ENCODE results near the gene TBL2.
"Not testable (repeated sequence)": the region's sequence is repeated elsewhere in the genome, so short reads cannot be mapped to it uniquely, and the experiment has no call there.

Gene TBL2

DNA sequence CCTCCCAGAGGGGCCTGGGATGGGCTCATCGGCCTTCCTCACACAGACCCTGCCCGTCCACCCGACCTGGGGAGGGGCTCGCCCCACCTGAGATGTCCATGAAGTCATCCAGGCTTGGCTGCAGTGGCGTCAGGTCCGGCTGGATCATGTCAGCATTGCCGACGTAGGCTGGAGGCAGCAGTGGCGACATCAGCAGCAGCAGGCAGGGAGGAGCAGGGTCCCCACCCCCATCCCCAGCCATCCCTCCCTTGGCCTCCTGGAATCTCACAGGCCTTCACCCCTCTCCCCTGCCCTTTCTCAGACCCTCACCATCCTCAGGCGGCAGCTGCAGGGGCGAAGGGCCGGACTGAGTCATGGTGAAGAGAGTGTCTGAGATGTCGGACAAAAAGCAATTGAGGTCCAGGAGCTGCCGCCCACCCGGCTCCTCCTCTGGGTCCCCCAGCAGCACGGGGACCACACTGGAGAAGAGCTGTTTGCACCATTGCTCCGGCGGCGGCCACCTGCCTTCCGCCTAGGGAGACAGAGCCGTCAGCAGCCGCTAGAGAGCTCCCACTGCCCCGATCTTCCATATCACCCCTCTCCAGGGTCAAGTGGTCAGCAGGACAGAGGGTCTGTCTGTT is 27.3 kb upstream of the TBL2 start:
- no peak for DNase-seq

DNA sequence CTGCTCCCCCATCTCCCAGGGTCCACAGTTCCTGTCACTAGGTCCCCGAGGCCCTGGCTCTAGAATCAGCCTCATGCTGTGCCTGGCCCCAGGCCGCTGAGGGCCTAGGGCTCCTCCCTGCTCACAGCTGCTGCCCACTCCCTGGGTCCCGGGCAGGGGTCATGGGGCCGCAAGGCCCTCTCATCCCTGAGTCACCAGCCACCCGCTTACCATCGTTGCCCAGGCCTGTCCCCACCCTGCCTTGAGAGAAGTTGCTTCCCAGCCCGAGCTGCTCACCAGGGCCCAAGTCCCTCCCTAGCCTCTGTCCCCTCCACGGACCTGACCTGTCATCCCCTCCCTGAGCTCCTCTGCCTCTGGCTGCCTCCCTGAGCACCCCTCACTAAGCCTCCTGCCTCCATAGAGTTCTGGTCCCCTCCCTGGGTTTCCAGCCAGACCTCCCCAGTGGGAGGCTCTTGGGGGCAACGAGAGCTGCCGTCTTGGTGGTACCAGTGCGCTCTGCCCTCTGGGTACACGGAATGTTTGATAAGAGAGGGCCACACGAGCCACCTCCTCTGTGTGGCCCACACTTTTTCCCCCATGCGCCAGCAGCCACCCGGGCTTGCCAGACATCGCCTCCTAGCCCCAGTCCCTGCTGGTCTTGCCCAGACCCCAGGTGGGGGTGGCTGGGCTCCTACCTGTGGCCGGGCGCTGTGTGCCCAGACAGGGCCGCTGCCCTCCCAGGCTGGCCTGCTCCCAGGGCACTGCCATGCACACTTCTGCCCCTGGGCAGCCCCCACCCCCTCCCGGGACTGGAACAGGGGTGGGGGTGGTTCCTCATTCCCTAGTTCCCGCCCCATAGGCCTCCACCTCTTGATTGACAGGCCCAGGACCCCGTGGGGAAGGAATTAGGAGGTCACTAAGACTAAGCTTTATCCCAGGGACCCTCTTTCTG is 24.6 kb upstream of the TBL2 start:
- no peak for DNase-seq

DNA sequence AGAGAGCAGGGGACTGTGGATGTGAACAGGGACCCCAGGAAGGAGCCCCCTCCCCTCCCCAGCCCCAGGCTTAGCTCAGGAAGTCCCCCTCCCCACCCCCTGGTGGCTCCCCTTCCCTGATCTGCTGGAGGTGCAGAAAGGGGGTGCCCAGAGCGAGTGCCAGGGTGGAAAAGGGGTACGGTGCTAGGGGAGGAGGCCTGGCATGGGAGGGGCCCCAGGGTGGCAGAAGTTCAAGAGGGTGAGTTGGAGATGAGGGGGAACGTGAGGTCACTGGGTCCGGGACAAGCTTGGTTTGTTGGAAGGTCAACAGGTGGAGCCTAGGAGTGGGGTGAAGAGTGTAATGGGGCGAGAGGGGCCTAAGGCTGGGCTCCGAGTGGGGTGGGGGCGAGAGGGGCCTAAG is 21.5 kb upstream of the TBL2 start:
- DNase-seq = no peak

DNA sequence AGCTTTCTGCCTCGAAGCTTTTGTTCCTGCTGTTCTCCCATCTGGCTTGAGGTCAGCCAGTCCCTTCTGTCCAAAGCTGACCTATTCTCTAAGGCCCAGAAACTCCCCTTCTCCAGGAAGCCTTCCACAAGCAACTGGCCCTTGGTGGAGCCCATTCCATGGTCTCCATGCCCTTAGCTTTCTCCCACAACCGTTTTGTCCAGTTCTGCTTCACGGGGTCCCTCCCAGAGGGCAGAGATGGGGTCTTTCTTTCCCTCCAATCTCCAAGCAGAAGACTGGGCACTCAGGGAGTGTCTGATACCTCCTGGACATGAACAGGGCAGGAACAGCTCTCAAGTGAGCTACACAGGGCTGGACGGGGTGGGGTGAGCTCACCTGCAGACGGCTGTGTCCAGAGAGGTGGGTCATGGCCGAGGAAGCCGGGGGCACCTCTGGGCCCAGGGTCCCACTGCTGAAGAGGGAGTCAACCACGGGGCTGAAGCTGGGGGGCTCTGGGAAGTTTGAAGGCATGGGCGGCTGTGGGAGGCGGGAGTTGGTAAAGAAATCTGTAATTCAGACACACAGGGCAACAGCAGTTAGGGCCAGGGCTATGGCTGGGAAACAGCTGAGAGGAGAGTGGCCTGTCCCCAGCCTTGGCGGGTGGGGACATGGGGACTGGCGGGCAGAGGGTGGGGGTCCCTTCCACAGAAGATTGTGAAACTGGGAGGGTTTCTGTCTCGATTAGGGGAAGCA is 20.9 kb upstream of the TBL2 start:
- no peak for DNase-seq

DNA sequence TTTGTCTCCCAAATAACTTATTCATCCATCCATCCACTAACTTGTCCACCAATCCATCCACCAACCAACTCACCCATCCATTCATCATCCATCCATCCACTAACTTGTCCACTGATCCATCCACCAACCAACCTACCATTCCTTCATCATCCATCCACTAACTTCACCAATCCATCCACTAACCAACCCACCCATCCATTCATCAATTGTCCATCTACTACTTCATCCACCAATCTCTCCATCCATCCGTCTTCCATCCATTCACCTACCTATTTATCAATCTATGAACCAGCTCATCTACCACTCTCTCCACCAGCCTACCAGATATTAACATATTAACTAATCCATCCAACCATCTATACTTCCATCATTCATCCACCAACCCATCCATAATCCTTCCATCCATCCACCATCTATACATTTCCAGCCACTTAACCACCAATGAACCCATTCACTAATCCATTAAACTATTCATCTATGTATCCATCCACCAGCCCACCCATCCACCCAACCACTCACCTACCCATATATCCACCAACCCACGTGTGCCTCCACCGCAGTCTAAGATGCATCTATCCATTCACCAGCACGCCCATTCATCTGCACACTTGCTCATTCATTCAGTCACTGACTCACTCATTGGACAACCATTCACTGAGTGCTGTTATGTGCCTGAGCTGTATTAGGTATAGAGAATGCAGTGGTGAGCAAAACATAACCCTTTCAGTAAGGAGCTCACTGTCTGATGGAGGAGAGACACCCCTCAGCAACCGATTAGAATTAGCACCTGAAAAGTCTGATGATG is 19.8 kb upstream of the TBL2 start:
- no peak for DNase-seq

DNA sequence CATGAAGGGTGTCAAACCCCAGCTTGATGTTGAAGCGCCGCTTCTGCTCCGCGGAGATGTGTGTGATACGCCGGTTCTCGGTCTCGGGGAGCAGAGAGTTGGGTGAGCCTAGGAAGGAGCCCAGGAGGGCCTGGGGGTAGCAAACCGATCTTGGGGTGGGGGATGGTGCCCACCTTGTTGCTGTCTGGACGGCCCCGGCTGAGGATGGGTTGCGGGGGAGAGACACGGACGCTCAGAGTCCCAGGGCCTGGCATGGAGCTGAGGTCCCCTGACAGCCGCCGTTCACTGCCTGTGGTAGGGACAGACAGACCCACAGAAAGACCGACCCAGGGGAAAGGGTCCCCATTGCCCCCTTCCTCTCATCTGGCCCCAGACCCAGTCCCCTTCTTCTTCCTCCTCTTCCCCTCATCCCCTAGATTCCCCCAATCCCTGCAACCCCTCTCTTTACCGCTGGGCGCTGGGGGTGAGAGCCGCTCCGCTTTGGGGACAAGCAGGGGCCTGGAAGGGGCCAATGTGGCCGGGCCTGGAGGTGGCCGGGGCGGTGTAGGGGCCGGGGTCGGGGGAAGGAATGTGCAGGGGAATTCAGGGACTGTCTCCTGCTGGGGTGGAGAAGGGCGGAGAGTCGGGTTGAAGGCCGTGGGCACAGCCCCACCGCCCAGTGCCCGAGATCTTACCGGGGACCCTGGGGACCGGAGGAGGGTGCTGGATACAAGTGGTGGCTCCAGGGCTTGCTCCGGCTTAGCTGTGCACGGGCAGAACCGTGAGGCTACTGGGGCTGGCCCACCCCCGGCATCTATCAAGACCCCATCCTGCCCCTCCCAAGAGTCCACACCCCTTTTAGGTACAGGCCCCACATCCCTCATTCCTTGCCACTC is 18.0 kb upstream of the TBL2 start:
- no peak for DNase-seq

- no peak for DNase-seq
Observed at GRCh38 chr7:73595358-73595757, 17.0 kb upstream of the TBL2 start.

DNA sequence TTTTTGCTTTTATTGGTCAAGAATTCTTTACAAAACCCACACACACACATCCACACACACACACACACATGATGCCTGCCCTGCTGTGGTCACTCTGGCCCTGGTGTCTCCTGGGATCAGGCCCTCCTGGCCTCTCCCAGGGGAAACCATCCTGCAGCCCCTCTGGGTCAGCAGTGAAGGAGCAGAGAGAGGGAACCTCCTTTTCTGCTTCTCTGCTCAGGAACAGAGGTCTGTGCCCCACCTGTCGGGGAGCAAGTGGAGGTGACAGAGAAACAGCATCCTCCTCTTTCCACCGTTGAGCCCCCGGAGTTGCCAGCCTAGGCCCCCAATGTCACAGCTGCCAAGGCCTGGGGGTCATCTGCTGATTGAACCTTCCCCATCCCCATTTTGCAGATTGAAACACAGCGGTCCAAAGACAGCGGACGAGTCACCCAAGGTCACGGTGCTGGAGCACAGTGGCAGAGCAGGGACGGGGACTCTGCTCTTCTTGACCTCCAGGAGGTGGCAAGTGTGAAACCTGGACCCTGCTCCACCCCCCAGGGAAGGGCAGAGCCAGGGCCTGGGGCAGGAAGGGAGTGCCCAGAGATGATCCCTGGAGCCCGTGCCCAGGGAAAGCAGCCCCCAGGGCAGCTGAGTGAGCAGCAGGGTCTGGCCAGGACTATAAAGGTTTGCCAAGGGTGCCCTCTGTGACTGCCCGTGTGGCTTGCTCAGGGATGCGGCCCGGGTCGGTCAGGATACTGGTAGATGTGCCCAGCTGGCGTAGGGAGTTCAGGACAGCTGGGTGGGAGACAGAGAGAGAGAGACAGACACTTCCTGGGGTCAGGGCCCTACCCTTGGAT is 15.0 kb upstream of the TBL2 start:
- DNase-seq = peak; percentile 0

DNA sequence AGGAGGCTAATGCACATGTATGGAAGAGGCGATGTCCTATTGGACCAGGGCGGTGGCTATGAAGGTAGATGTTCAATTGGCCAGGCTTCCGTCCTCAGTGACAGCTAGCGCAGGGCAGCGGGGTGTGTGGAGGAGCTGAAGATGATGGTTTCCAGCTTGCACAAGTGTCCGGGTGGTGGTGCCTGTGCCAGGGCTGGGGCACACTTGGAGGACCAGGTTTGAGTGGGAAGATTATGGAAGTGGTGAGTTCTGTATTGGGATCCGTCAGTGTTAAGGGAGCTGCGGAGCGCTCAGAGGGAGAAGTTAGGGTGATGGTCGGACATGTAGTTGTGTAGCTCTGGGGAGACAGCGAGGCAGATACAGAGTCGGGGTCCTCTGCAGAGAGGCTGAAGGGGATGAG is 8.5 kb upstream of the TBL2 start:
- no peak for DNase-seq

GRCh38 chr7:73585196-73585595 is 6.8 kb upstream of the TBL2 start:
- DNase-seq = no peak

DNA sequence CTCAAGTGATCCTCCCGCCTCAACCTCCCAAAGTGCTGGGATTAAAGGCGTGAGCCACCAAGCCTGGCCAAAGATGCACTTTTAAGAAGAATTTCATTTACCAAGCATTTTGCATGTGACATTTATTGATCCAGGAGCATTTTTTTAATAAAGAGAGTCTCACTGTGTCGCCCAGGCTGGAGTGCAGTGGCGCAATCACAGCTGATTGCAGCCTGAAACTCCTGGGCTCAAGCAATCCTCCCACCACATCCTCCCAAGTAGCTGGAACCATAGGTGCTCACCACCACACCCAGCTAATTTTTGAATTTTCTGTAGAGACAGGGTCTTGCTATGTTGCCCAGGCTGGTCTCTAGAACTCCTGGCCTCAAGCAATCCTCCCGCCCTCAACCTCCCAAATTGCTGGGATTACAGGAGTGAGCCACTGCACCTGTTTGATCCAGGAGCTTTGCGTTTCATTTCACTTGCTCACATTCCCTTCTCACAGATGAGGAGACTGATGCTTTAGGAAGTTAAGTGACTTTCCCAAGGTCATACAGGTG is 4.4 kb upstream of the TBL2 start:
- no peak for DNase-seq

DNA sequence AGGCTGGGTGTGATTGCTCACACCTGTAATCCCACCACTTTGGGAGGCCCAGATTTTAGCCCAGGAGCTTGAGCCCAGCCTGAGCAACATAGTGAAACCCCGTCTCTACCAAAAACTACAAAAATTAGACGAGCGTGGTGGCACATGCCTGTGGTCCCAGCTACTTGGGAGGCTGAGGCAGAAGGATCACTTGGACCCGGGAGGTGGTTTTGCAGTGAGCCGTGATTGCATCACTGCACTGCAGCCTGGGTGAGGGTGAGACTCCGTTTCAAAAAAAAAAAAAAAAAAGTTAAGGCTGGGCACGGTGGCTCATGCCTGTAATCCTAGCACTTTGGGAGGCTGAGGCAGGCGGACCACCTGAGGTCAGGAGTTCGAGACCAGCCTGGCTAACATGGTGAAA is 2.6 kb upstream of the TBL2 start:
- DNase-seq = not testable (repeated sequence)

GRCh38 chr7:73577627-73578341 is 595 bp downstream of the TBL2 start:
- peak; percentile 40 for DNase-seq

DNA sequence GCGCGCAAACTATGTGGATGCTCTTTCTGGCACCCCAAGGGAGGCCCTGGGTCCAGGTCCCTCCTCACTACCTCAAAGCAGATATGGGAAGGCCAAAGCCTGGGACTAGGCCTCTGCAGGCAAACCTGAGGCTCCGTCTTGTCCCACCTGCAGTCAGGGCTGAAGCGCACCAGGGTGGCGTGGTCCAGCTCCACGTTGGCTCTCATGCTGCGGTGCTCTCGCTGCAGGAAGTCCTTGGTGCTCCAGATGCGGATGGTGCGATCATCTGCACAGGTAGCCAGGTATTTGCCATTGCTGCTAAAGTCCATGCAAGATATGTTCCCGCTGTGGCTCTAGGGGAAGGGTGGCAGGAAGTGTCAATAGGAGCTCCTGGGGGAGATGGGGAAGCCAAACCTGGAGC is 4.6 kb downstream of the TBL2 start:
- DNase-seq = no peak

- no peak for DNase-seq
Observed at GRCh38 chr7:73573276-73573675, 5.1 kb downstream of the TBL2 start.

DNA sequence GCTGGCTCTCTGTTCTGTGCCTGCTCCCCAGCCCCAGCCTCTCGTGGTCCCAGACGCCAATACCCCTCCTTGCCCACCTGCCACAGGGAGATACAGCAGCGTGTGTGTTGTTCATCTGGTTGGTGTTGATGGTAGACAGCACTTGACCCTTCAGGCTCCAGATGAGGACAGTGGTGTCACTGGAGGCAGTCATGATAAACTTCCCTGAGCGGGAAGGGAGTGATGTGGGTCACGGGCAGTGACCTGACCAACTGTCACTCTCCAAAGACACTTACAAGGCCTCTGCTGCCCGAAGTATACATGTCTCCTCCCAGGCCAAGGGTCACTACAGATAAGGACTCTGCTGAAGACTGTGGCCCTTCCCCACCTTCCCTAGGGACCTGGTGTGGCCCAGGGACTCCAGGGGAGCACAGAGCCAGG is 5.6 kb downstream of the TBL2 start:
- DNase-seq = no peak

DNA sequence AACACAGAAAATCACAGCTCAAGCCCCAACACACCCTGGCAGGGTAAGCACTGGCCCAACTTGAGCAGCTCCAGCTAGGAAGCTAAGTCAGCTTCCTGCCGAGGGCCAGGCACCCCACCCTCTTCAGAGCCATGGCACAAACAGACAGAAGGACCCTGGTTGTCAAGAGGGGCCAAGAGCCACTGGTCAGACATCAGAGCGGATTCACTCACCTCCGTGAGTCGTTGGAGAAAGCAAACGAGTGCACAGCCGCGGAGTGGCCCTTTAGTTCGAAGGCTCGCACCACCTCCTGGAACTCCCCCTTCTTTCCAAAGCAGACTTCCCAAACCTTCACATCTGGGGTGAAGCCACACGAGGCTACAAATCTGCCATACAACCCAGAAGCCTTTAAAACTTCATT is 7.4 kb downstream of the TBL2 start:
- no peak for DNase-seq

DNA sequence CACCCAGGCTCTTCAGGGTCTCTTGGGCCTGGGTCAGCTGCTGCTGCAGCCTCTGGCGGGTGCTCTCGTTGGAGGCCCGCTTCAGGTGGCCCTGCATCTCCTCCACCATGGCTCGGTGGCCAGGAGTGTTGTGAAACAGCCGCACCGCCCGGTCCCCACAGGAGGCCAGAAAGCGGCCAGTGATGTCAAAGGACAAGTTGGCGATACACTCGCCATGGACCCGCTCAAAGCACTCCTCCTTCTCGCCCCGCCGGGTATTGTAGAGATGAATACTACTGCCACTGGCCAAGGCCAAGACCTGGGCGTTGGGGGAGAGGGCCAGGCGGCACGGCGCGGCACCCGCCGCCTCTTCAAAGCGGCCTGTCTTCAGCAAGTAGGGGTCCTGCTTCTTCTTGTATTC is 7.9 kb downstream of the TBL2 start:
- no peak for DNase-seq

- DNase-seq = no peak
Observed at GRCh38 chr7:73569042-73569608, 9.3 kb downstream of the TBL2 start.

All from hematopoietic multipotent progenitor cell treated with erythropoietin and hydrocortisone succinate and interleukin-3 and kit ligand, for 6 days (in vitro differentiated cells).